Vagina (tissue), 2 donors: ENCODE data around the gene SMC1B.

Source experiments
- CTCF ChIP-seq, 3 experiments: fragments of 450-650 bp in 2 of 3; fragments of 200-600 bp in 1 of 3; sonication (generic) in 1 of 3; IDR thresholded peaks; one replicate each; pipeline ENCODE4 v1.5.1; 2017 to 2019; ENCODE audit warnings: antibody characterized with exemption in 3 of 3, mild to moderate bottlenecking in 2 of 3, moderate library complexity in 2 of 3
- POLR2A ChIP-seq, 2 donors: fragments of 450-650 bp; IDR thresholded peaks; one replicate each; pipeline ENCODE4 v1.6.1; 2017; ENCODE audit warnings: antibody characterized with exemption in 2 of 2, mild to moderate bottlenecking in 2 of 2, moderate library complexity in 2 of 2
- POLR2AphosphoS5 ChIP-seq, 2 donors: sonication (generic); formaldehyde crosslinking; IDR thresholded peaks; one replicate each; pipeline ENCODE4 v1.9.0; 2017; ENCODE audit warnings: antibody characterized with exemption in 2 of 2, mild to moderate bottlenecking in 2 of 2, low read depth in 1 of 2; ENCODE audit not compliant: insufficient read depth in 1 of 2

GRCh38 chr22:45462034-45462655 lies 48.7 kb upstream of the SMC1B start:
- TF ChIP-seq CTCF (IDR thresholded peaks at IDR 0.05): no peak
- TF ChIP-seq POLR2AphosphoS5 (IDR thresholded peaks at IDR 0.05; ENCODE audit: insufficient read depth in 1 of 2, low read depth in 1 of 2): no peak
- no peak for TF ChIP-seq POLR2A (IDR thresholded peaks at IDR 0.05)
